Measurements from ENCODE around the gene APBA1. TPM values are rescaled to one million over a fixed set of nuclear protein-coding genes. Genes with fewer than 3 reads are reported as not detected.

APBA1 gene
- total RNA-seq, 4 donors from 2014 or later, result 1.3 to 8.0 (median 1.7) TPM

- no peak for DNase-seq
- TF ChIP-seq CTCF (IDR thresholded peaks at IDR 0.05) (no peak), POLR2A (IDR thresholded peaks at IDR 0.05) (no peak)
- no peak overlapping the region for H3K4me3 ChIP-seq
- H3K27ac ChIP-seq, result no peak overlapping the region
- no peaks in the 10 kb centered on the region for H3K36me3 ChIP-seq
- H3K4me1 ChIP-seq, result peaks cover 0 to 6% (median 0%) of the 10 kb centered on the region in 3 donors
- no peaks in the 10 kb centered on the region for H3K9me3 ChIP-seq
- WGBS, 2 donors, result 80 to 91% methylated on average over 1 of the region's 1 CpG
- intact Hi-C loops (cut with DNase I), result no loop called here
- no peaks in the 10 kb centered on the region for H3K27me3 ChIP-seq
Measured at GRCh38 chr9:69504058-69504457, 168.1 kb downstream of the APBA1 start.

GRCh38 chr9:69502671-69503301, 169.4 kb downstream of the APBA1 start:
- no peaks in the 10 kb centered on the region for H3K9me3 ChIP-seq
- intact Hi-C loops (cut with DNase I), result no loop called here
- no peaks in the 10 kb centered on the region for H3K27me3 ChIP-seq
- no peak for TF ChIP-seq CTCF (IDR thresholded peaks at IDR 0.05)
- H3K4me1 ChIP-seq, result peaks cover 0 to 6% (median 0%) of the 10 kb centered on the region in 3 donors
- H3K4me3 ChIP-seq, result no peak overlapping the region
- DNase-seq, result no peak
- WGBS, 2 donors, result 61 to 66% methylated on average over 4 of the region's 4 CpGs
- H3K36me3 ChIP-seq, result no peaks in the 10 kb centered on the region
- no peak overlapping the region for H3K27ac ChIP-seq

GRCh38 chr9:69500896-69501295, 171.3 kb downstream of the APBA1 start:
- no peaks in the 10 kb centered on the region for H3K27me3 ChIP-seq
- no peaks in the 10 kb centered on the region for H3K9me3 ChIP-seq
- H3K4me1 ChIP-seq, result peaks cover 0 to 4% (median 0%) of the 10 kb centered on the region in 3 donors
- no peak for DNase-seq
- no peak overlapping the region for H3K4me3 ChIP-seq
- H3K27ac ChIP-seq, result no peak overlapping the region
- no peaks in the 10 kb centered on the region for H3K36me3 ChIP-seq
- WGBS, 2 donors, result 73 to 83% methylated on average over 5 to 6 of the region's 6 CpGs
- TF ChIP-seq POLR2A (IDR thresholded peaks at IDR 0.05) (no peak), CTCF (IDR thresholded peaks at IDR 0.05) (no peak)
- intact Hi-C loops (cut with DNase I), result no loop called here

- Histone ChIP-seq H3K27me3 (no peaks in the 10 kb centered on the region), H3K4me1 (no peaks in the 10 kb centered on the region), H3K4me3 (no peak overlapping the region), H3K9me3 (no peaks in the 10 kb centered on the region), H3K36me3 (no peaks in the 10 kb centered on the region), H3K27ac (no peak overlapping the region)
- intact Hi-C loops (cut with DNase I), result no loop called here
- TF ChIP-seq CTCF (IDR thresholded peaks at IDR 0.05) (no peak), POLR2A (IDR thresholded peaks at IDR 0.05) (no peak)
- WGBS, 2 donors, result 77 to 81% methylated on average over 3 to 4 of the region's 4 CpGs
- DNase-seq, result no peak
Measured at GRCh38 chr9:69499959-69500358, 172.2 kb downstream of the APBA1 start.

- intact Hi-C loops (cut with DNase I), result no loop called here
- TF ChIP-seq POLR2A (IDR thresholded peaks at IDR 0.05) (no peak), CTCF (IDR thresholded peaks at IDR 0.05) (no peak)
- no peaks in the 10 kb centered on the region for H3K27me3 ChIP-seq
- H3K4me3 ChIP-seq, result no peak overlapping the region
- H3K36me3 ChIP-seq, result no peaks in the 10 kb centered on the region
- DNase-seq, result no peak
- 60 to 62% methylated on average over 6 of the region's 6 CpGs for WGBS, 2 donors
- H3K9me3 ChIP-seq, result no peaks in the 10 kb centered on the region
- H3K4me1 ChIP-seq, result no peaks in the 10 kb centered on the region
- H3K27ac ChIP-seq, result no peak overlapping the region
Measured at GRCh38 chr9:69499407-69499806, 172.8 kb downstream of the APBA1 start.
